ENCODE results near the gene BTNL8. TPM values are rescaled to one million over a fixed set of nuclear protein-coding genes. Genes with fewer than 3 reads are reported as not detected.

The BTNL8 gene
- total and polyA plus RNA-seq, 2 donors (not counting 3 experiments of a cell fraction or from before 2014, with no cell fraction given) = not detected

DNA sequence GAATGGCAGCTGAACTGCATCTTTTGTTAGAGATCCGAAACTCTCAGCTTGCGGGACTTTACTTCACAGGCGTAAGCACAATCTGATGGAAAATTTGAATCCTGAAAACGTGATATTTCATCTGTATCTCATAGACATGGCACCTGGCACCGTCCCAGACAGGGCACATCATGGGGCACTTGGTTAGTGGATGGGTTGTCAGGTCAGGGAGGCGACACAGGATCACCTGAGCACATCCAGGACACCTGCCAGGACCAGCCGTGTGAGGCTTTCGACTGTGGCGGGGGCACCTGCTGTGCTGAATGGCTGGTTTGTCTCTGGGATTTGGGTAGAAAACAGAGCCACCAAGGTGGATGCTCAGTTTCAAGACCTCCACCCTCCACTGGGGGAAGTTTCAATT is 26.5 kb upstream of the BTNL8 start:
- no peak overlapping the region for H2AFZ ChIP-seq (ENCODE audit: low read depth, low read length)
- CTCF ChIA-PET = interaction anchor here (1.5 kb wide), 1 partner anchor 312 kb away, joined by 3 read pairs; no protein-coding TSS in a partner anchor
- dilution Hi-C loops (cut with MboI; ENCODE audit: extremely low pct_ligation_motif_present, low sequenced_read_pairs) = no loop called here

More for the DNA sequence above, 26.5 kb upstream of the BTNL8 start:
- H3K27ac ChIP-seq (ENCODE audit: insufficient read depth, low read depth, low read length) = no peak overlapping the region
- no peak overlapping the region for H3K4me2 ChIP-seq (ENCODE audit: insufficient read depth, low read length)
- DNase-seq (ENCODE audit: low read depth, low spot score) (no peak), FAIRE-seq (no peak)
- no peak for TF ChIP-seq MYC (IDR thresholded peaks at IDR 0.05; ENCODE audit: low read depth, low read length)
- TF ChIP-seq, protein P1, sequence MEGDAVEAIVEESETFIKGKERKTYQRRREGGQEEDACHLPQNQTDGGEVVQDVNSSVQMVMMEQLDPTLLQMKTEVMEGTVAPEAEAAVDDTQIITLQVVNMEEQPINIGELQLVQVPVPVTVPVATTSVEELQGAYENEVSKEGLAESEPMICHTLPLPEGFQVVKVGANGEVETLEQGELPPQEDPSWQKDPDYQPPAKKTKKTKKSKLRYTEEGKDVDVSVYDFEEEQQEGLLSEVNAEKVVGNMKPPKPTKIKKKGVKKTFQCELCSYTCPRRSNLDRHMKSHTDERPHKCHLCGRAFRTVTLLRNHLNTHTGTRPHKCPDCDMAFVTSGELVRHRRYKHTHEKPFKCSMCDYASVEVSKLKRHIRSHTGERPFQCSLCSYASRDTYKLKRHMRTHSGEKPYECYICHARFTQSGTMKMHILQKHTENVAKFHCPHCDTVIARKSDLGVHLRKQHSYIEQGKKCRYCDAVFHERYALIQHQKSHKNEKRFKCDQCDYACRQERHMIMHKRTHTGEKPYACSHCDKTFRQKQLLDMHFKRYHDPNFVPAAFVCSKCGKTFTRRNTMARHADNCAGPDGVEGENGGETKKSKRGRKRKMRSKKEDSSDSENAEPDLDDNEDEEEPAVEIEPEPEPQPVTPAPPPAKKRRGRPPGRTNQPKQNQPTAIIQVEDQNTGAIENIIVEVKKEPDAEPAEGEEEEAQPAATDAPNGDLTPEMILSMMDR (IDR thresholded peaks at IDR 0.05; ENCODE audit: extremely low read depth in 1 of 2, insufficient read depth in 1 of 2, low read depth in 1 of 2, low read length in 2 of 2) = no peak
- no peak for TF ChIP-seq POLR2A (IDR thresholded peaks at IDR 0.05; ENCODE audit: low read depth, low read length)
- TF ChIP-seq JUN (IDR thresholded peaks at IDR 0.05; ENCODE audit: borderline replicate concordance, insufficient read depth, insufficient read length, low read depth) = no peak
- TF ChIP-seq, protein P2, sequence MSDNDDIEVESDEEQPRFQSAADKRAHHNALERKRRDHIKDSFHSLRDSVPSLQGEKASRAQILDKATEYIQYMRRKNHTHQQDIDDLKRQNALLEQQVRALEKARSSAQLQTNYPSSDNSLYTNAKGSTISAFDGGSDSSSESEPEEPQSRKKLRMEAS (IDR thresholded peaks at IDR 0.05; ENCODE audit: insufficient read depth, insufficient read length) = no peak
- TF ChIP-seq FOS (IDR thresholded peaks at IDR 0.05; ENCODE audit: borderline replicate concordance, insufficient read depth, low read length) = no peak
- no peak for TF ChIP-seq GATA2 (IDR thresholded peaks at IDR 0.05; ENCODE audit: insufficient read depth, insufficient read length, low read depth, low read length)
- no peak for TF ChIP-seq POLR2AphosphoS5 (IDR thresholded peaks at IDR 0.05; ENCODE audit: insufficient read depth, low read depth, low read length)
- no peak for TF ChIP-seq EZH2 (IDR thresholded peaks at IDR 0.05; ENCODE audit: borderline replicate concordance, low read depth, low read length, severe bottlenecking)
- H3K79me2 ChIP-seq (ENCODE audit: control insufficient read depth, insufficient read depth, low read length) = no peaks in the 10 kb centered on the region
- no peaks in the 10 kb centered on the region for H3K9me3 ChIP-seq (replicated peaks; ENCODE audit: control insufficient read depth, insufficient read depth, low read length)
- no peaks in the 10 kb centered on the region for H4K20me1 ChIP-seq (replicated peaks; ENCODE audit: control insufficient read depth, extremely low read depth, insufficient read depth, low read length)
- no peak overlapping the region for H3K4me3 ChIP-seq (replicated peaks in 1 of 3; ENCODE audit: insufficient read depth in 1 of 3, low read depth in 1 of 3, low read length in 3 of 3)
- no peaks in the 10 kb centered on the region for H3K36me3 ChIP-seq (ENCODE audit: control insufficient read depth in 2 of 2, extremely low read depth in 1 of 2, insufficient read depth in 2 of 2, low read length in 2 of 2)
- H3K27me3 ChIP-seq (ENCODE audit: control insufficient read depth in 2 of 2, insufficient read depth in 2 of 2, low read length in 2 of 2) = peaks cover 2 to 7% of the 10 kb centered on the region in 2 experiments
- no peaks in the 10 kb centered on the region for H3K9me1 ChIP-seq (replicated peaks; ENCODE audit: control insufficient read depth, extremely low read depth, insufficient read depth, low read length)
- H3K4me1 ChIP-seq (ENCODE audit: control insufficient read depth, extremely low read depth, insufficient read depth, low read length) = no peaks in the 10 kb centered on the region
- no TSS peak for BruUV-seq (replicated peaks)
- POLR2A ChIA-PET = no interaction called here
- H3K9ac ChIP-seq (replicated peaks; ENCODE audit: extremely low read depth, insufficient read depth, low read length) = no peak overlapping the region
- intact Hi-C loops (cut with micrococcal nuclease) = no loop called here
